ENCODE results near the gene WDR75.

Gene WDR75

GRCh38 chr2:189504238-189504637 is 63.0 kb downstream of the WDR75 start:
- Histone ChIP-seq H3K36me3 (ENCODE audit: insufficient read depth, low read depth, low read length) (no peaks in the 10 kb centered on the region), H3K9me3 (ENCODE audit: insufficient read depth, low read depth, low read length) (no peaks in the 10 kb centered on the region), H3K4me3 (ENCODE audit: low read length) (no peak overlapping the region), H3K27me3 (ENCODE audit: insufficient read depth, low read length) (no peaks in the 10 kb centered on the region), H3K27ac (ENCODE audit: low read length) (no peak overlapping the region), H3K9ac (ENCODE audit: low read depth, low read length) (no peak overlapping the region), H3K4me1 (ENCODE audit: insufficient read depth, low read length) (no peaks in the 10 kb centered on the region)

DNA sequence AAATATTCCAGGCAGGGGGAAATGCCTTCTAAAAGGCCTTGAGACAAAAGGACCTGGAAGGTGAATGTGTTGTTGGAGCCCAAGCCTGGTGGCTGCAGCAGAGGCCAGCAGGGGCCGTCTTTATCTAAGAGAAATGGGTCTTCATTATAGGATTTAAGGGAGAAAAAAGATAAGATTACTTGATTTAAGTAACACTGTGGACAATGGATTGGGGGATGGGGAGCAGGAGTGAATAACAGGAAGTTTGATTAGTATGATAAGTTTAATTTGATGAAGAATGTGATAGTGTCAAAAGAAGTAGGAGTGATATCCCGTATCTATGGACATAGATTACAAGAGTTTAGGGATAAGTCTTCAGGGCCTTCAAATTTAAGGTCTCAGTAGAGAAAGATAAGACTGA is 64.2 kb downstream of the WDR75 start:
- Histone ChIP-seq H3K27ac (ENCODE audit: low read length) (no peak overlapping the region), H3K4me3 (ENCODE audit: low read length) (no peak overlapping the region), H3K4me1 (ENCODE audit: insufficient read depth, low read length) (no peaks in the 10 kb centered on the region), H3K27me3 (ENCODE audit: insufficient read depth, low read length) (no peaks in the 10 kb centered on the region), H3K9me3 (ENCODE audit: insufficient read depth, low read depth, low read length) (no peaks in the 10 kb centered on the region), H3K36me3 (ENCODE audit: insufficient read depth, low read depth, low read length) (no peaks in the 10 kb centered on the region), H3K9ac (ENCODE audit: low read depth, low read length) (no peak overlapping the region)

- no peak overlapping the region for H3K27ac ChIP-seq (ENCODE audit: low read length)
- H3K27me3 ChIP-seq (ENCODE audit: insufficient read depth, low read length): no peaks in the 10 kb centered on the region
- H3K4me1 ChIP-seq (ENCODE audit: insufficient read depth, low read length): no peaks in the 10 kb centered on the region
Measured at GRCh38 chr2:189506514-189506976, 65.3 kb downstream of the WDR75 start.

GRCh38 chr2:189511210-189511959 is 70.1 kb downstream of the WDR75 start:
- Histone ChIP-seq H3K9me3 (ENCODE audit: insufficient read depth, low read depth, low read length) (no peaks in the 10 kb centered on the region), H3K4me3 (ENCODE audit: low read length) (no peak overlapping the region), H3K27me3 (ENCODE audit: insufficient read depth, low read length) (no peaks in the 10 kb centered on the region), H3K4me1 (ENCODE audit: insufficient read depth, low read length) (no peaks in the 10 kb centered on the region), H3K36me3 (ENCODE audit: insufficient read depth, low read depth, low read length) (no peaks in the 10 kb centered on the region), H3K9ac (ENCODE audit: low read depth, low read length) (no peak overlapping the region), H3K27ac (ENCODE audit: low read length) (no peak overlapping the region)

More at GRCh38 chr2:189506514-189506976, 65.3 kb downstream of the WDR75 start:
- Histone ChIP-seq H3K9ac (ENCODE audit: low read depth, low read length) (no peak overlapping the region), H3K4me3 (ENCODE audit: low read length) (no peak overlapping the region), H3K36me3 (ENCODE audit: insufficient read depth, low read depth, low read length) (no peaks in the 10 kb centered on the region), H3K9me3 (ENCODE audit: insufficient read depth, low read depth, low read length) (no peaks in the 10 kb centered on the region)

- Histone ChIP-seq H3K27ac (ENCODE audit: low read length) (no peak overlapping the region), H3K4me1 (ENCODE audit: insufficient read depth, low read length) (no peaks in the 10 kb centered on the region), H3K4me3 (ENCODE audit: low read length) (no peak overlapping the region), H3K9ac (ENCODE audit: low read depth, low read length) (no peak overlapping the region), H3K36me3 (ENCODE audit: insufficient read depth, low read depth, low read length) (no peaks in the 10 kb centered on the region), H3K9me3 (ENCODE audit: insufficient read depth, low read depth, low read length) (no peaks in the 10 kb centered on the region), H3K27me3 (ENCODE audit: insufficient read depth, low read length) (no peaks in the 10 kb centered on the region)
Measured at GRCh38 chr2:189511960-189512319, 70.7 kb downstream of the WDR75 start.

DNA sequence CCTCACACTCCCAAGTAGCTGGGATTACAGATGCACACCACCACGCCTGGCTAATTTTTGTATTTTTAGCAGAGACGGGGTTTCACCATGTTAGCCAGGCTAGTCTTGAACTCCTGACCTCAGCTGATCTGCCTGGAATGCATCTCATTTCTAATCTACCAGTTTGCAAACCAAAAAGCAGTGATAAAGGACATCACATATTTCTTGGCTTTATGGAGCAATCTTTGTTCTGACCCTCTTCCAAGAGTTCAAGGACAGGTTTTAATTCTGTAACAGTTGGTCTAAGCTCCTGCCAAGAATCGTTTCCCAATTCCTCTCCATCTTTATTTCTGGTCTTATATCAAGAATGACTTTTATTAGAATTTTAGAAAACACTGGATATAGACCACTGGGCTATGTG is 71.6 kb downstream of the WDR75 start:
- no peak overlapping the region for H3K9ac ChIP-seq (ENCODE audit: low read depth, low read length)
- no peaks in the 10 kb centered on the region for H3K27me3 ChIP-seq (ENCODE audit: insufficient read depth, low read length)
- H3K36me3 ChIP-seq (ENCODE audit: insufficient read depth, low read depth, low read length): no peaks in the 10 kb centered on the region
- no peak overlapping the region for H3K4me3 ChIP-seq (ENCODE audit: low read length)
- no peaks in the 10 kb centered on the region for H3K4me1 ChIP-seq (ENCODE audit: insufficient read depth, low read length)
- H3K27ac ChIP-seq (ENCODE audit: low read length): no peak overlapping the region
- H3K9me3 ChIP-seq (ENCODE audit: insufficient read depth, low read depth, low read length): no peaks in the 10 kb centered on the region

GRCh38 chr2:189514104-189514503 is 72.8 kb downstream of the WDR75 start:
- H3K27me3 ChIP-seq (ENCODE audit: insufficient read depth, low read length): no peaks in the 10 kb centered on the region
- H3K9ac ChIP-seq (ENCODE audit: low read depth, low read length): no peak overlapping the region
- no peaks in the 10 kb centered on the region for H3K4me1 ChIP-seq (ENCODE audit: insufficient read depth, low read length)
- H3K9me3 ChIP-seq (ENCODE audit: insufficient read depth, low read depth, low read length): no peaks in the 10 kb centered on the region
- no peak overlapping the region for H3K27ac ChIP-seq (ENCODE audit: low read length)
- H3K4me3 ChIP-seq (ENCODE audit: low read length): no peak overlapping the region
- H3K36me3 ChIP-seq (ENCODE audit: insufficient read depth, low read depth, low read length): no peaks in the 10 kb centered on the region

- no peak overlapping the region for H3K9ac ChIP-seq (ENCODE audit: low read depth, low read length)
- no peaks in the 10 kb centered on the region for H3K36me3 ChIP-seq (ENCODE audit: insufficient read depth, low read depth, low read length)
- H3K27ac ChIP-seq (ENCODE audit: low read length): no peak overlapping the region
- H3K4me1 ChIP-seq (ENCODE audit: insufficient read depth, low read length): no peaks in the 10 kb centered on the region
- H3K4me3 ChIP-seq (ENCODE audit: low read length): no peak overlapping the region
- H3K27me3 ChIP-seq (ENCODE audit: insufficient read depth, low read length): no peaks in the 10 kb centered on the region
- H3K9me3 ChIP-seq (ENCODE audit: insufficient read depth, low read depth, low read length): no peaks in the 10 kb centered on the region
Measured at GRCh38 chr2:189515264-189515663, 74.0 kb downstream of the WDR75 start.

DNA sequence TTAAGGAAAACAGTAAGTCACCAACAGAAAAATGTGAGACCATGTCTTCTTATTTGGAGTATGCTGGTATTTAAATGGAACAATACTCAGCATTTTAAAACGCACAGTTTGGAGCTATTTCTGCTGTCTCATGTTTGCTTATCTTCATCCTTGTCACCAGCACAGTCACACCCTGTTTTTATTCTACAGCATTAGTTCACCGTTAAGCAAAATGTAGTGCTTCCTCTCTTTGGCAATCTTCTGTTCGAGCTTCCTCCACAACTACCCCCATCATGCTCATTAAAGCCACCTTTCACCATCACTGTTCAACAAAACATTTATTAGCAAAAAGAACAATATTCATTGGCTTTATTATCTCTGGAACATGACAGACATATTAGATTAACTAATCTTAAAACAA is 75.3 kb downstream of the WDR75 start:
- no peak overlapping the region for H3K4me3 ChIP-seq (ENCODE audit: low read length)
- no peak overlapping the region for H3K27ac ChIP-seq (ENCODE audit: low read length)
- H3K9me3 ChIP-seq (ENCODE audit: insufficient read depth, low read depth, low read length): no peaks in the 10 kb centered on the region
- H3K9ac ChIP-seq (ENCODE audit: low read depth, low read length): no peak overlapping the region
- no peaks in the 10 kb centered on the region for H3K27me3 ChIP-seq (ENCODE audit: insufficient read depth, low read length)
- no peaks in the 10 kb centered on the region for H3K4me1 ChIP-seq (ENCODE audit: insufficient read depth, low read length)
- no peaks in the 10 kb centered on the region for H3K36me3 ChIP-seq (ENCODE audit: insufficient read depth, low read depth, low read length)

- Histone ChIP-seq H3K4me1 (ENCODE audit: insufficient read depth, low read length) (no peaks in the 10 kb centered on the region), H3K4me3 (ENCODE audit: low read length) (no peak overlapping the region), H3K9ac (ENCODE audit: low read depth, low read length) (no peak overlapping the region), H3K9me3 (ENCODE audit: insufficient read depth, low read depth, low read length) (no peaks in the 10 kb centered on the region), H3K27me3 (ENCODE audit: insufficient read depth, low read length) (no peaks in the 10 kb centered on the region), H3K27ac (ENCODE audit: low read length) (no peak overlapping the region), H3K36me3 (ENCODE audit: insufficient read depth, low read depth, low read length) (no peaks in the 10 kb centered on the region)
Measured at GRCh38 chr2:189517847-189518535, 76.7 kb downstream of the WDR75 start.

DNA sequence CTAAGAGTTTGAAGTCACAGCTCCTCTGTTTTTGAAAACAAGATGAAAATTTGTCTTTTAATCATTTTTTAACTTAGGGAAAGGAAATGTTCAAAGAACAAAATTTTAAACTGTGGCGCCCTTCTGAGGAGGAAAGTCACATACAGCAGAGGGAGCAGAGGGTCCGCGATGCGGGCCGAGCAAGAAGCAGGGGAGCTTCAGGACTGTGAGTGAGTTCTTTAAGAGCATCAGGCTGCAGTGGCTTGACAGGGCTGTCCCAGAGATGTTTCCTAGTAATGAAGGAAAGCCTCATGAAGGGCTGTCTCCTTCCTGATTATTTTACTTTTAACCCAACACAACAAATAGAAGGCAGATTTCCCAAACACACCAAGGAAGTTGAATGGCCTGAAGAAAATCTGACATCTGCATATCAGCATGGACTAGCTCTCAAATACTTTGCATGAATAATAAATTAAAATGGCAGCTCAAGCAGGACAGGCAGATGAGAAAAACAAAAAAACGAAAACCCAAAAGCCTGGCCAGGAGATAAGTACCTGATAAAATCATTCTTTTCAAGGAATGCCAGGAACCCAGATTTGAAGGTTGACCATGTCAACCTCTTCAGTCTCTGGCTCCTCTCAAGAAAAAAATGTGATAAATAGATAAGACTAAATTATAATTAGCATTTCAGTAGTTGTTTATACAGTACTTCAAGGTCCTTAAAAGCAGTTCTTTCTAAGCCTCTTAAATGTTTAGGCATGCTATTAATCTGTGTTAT is 78.5 kb downstream of the WDR75 start:
- H3K9me3 ChIP-seq (ENCODE audit: insufficient read depth, low read depth, low read length): no peaks in the 10 kb centered on the region
- no peak overlapping the region for H3K27ac ChIP-seq (ENCODE audit: low read length)
- H3K4me3 ChIP-seq (ENCODE audit: low read length): no peak overlapping the region
- H3K36me3 ChIP-seq (ENCODE audit: insufficient read depth, low read depth, low read length): no peaks in the 10 kb centered on the region
- no peak overlapping the region for H3K9ac ChIP-seq (ENCODE audit: low read depth, low read length)
- H3K4me1 ChIP-seq (ENCODE audit: insufficient read depth, low read length): no peaks in the 10 kb centered on the region
- H3K27me3 ChIP-seq (ENCODE audit: insufficient read depth, low read length): no peaks in the 10 kb centered on the region

Data from iPS-20b (cell line).